Measurements from ENCODE around the gene ATXN7L1.

Gene ATXN7L1

GRCh38 chr7:105745681-105746330 lies 130.6 kb downstream of the ATXN7L1 start:
- no peak overlapping the region for H3K4me3 Mint-ChIP-seq
- no peaks in the 10 kb centered on the region for H3K9me3 Mint-ChIP-seq
- peaks cover 20% of the 10 kb centered on the region for H3K4me1 Mint-ChIP-seq
- peaks cover 9% of the 10 kb centered on the region for H3K36me3 Mint-ChIP-seq
- H3K27me3 Mint-ChIP-seq, result no peaks in the 10 kb centered on the region
- H3K27ac Mint-ChIP-seq, result no peak overlapping the region

GRCh38 chr7:105744258-105744657 lies 132.1 kb downstream of the ATXN7L1 start:
- Mint-ChIP-seq H3K4me3 (no peak overlapping the region), H3K27ac (no peak overlapping the region), H3K4me1 (peaks cover 19% of the 10 kb centered on the region), H3K36me3 (peaks cover 6% of the 10 kb centered on the region), H3K9me3 (no peaks in the 10 kb centered on the region), H3K27me3 (no peaks in the 10 kb centered on the region)

DNA sequence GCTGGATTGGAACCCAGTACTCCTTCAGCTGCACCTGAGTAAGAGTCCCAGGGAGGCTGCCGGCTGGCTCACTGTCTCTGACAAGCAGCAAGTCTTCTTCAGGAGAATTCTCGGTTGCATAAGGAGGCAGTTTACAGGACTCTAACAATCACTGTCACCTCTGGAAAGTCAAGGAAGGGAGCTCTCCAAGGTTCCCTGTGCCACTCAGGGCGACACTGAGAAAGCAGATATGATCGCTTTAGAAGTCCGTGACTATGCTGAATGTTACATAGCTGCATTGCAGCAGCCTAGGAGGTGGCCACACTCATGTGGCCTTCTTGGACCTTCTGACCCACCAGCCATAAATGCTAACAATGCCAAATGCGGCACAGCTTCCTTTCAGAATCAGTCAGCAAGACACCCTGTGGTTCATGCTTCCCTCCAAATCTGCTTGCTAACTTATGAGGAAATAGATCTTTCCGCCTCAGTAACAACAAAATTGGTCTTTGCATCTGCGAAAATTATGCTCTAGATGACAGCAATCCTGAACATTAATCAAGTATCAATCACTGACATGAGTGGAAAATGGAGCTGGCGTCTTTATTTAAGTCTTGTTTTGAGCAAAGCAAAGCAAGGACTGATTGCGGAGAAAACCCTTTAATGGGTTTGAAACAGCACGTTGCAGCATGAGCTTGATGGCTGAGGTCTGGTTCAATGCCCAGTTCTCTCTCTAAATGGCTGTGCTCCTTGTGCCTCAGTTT lies 132.9 kb downstream of the ATXN7L1 start:
- Mint-ChIP-seq H3K36me3 (peaks cover 5% of the 10 kb centered on the region), H3K4me3 (no peak overlapping the region), H3K27ac (no peak overlapping the region), H3K27me3 (no peaks in the 10 kb centered on the region), H3K4me1 (peaks cover 16% of the 10 kb centered on the region), H3K9me3 (no peaks in the 10 kb centered on the region)

GRCh38 chr7:105742787-105743186 lies 133.6 kb downstream of the ATXN7L1 start:
- Mint-ChIP-seq H3K4me1 (peaks cover 16% of the 10 kb centered on the region), H3K4me3 (no peak overlapping the region), H3K9me3 (no peaks in the 10 kb centered on the region), H3K27ac (no peak overlapping the region), H3K27me3 (no peaks in the 10 kb centered on the region), H3K36me3 (peaks cover 5% of the 10 kb centered on the region)

DNA sequence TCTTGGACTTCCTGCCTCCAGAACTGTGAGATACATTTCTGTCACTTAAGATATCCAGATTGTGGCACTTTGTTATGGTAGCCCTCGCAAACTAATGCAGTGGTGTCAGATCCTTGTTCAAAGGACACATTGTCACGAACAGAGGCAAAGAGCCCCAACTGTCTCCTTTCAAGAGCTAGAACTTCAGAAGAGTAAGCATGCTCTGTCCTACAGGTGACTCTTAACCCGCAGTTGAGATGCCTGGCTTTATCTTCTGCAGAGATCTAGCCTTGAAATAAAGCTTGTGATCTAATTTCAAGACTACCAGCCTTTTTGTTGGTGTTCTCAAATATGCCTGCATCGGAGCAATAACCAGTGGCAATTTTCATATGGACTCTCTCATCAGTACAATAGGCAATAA lies 134.4 kb downstream of the ATXN7L1 start:
- Mint-ChIP-seq H3K36me3 (peaks cover 5% of the 10 kb centered on the region), H3K9me3 (no peaks in the 10 kb centered on the region), H3K27ac (no peak overlapping the region), H3K4me1 (peaks cover 16% of the 10 kb centered on the region), H3K27me3 (no peaks in the 10 kb centered on the region), H3K4me3 (no peak overlapping the region)

DNA sequence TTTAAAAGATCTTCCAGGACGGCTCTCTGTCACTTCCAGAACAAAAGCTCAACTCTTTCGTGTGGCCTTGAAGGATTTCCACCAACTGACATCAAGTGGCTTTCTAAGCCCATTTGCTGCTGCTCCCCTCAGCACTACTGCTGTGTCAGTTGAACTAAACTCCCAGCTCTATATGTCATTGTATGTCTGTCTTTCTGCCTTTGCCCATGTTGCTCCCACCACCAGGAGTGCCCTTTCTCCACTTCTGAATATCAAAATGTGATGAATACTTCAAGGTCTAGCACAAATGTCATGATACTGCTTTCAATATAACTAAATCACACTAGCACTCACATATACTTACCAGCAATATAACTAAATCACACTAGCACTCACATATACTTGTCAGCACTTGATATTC lies 138.3 kb downstream of the ATXN7L1 start:
- Mint-ChIP-seq H3K9me3 (no peaks in the 10 kb centered on the region), H3K27me3 (no peaks in the 10 kb centered on the region), H3K4me1 (peaks cover 15% of the 10 kb centered on the region), H3K36me3 (peaks cover 5% of the 10 kb centered on the region), H3K4me3 (no peak overlapping the region), H3K27ac (no peak overlapping the region)

- Mint-ChIP-seq H3K27me3 (no peaks in the 10 kb centered on the region), H3K9me3 (no peaks in the 10 kb centered on the region), H3K4me3 (no peak overlapping the region), H3K4me1 (no peaks in the 10 kb centered on the region), H3K27ac (no peak overlapping the region), H3K36me3 (peaks cover 2% of the 10 kb centered on the region)
Measured at GRCh38 chr7:105734233-105734632, 142.2 kb downstream of the ATXN7L1 start.

DNA sequence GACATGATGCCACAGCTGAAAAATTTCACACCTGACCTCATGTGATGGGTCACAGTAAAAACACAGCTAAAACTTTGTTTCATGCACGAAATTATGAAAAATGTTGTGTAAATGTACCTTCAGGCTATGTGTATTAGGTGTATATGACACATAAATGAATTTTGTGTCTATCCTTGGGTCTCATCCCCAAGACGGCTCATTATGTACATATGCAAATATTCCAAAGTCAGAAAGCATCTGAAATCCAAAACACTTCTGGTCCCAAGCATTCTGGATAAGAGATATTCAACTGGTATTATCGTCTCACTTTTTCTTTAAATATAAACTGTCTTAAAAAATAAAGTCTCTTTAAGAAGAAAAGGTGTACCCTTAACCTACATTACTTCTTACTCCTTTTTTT lies 145.4 kb downstream of the ATXN7L1 start:
- Mint-ChIP-seq H3K36me3 (peaks cover 2% of the 10 kb centered on the region), H3K27ac (no peak overlapping the region), H3K4me1 (no peaks in the 10 kb centered on the region), H3K9me3 (no peaks in the 10 kb centered on the region), H3K27me3 (no peaks in the 10 kb centered on the region), H3K4me3 (no peak overlapping the region)

- H3K27me3 Mint-ChIP-seq, result no peaks in the 10 kb centered on the region
- peaks cover 2% of the 10 kb centered on the region for H3K36me3 Mint-ChIP-seq
- no peak overlapping the region for H3K4me3 Mint-ChIP-seq
- no peak overlapping the region for H3K27ac Mint-ChIP-seq
- H3K9me3 Mint-ChIP-seq, result no peaks in the 10 kb centered on the region
- H3K4me1 Mint-ChIP-seq, result no peaks in the 10 kb centered on the region
Measured at GRCh38 chr7:105728028-105728427, 148.4 kb downstream of the ATXN7L1 start.

- Mint-ChIP-seq H3K9me3 (no peaks in the 10 kb centered on the region), H3K4me1 (no peaks in the 10 kb centered on the region), H3K4me3 (no peak overlapping the region), H3K27me3 (no peaks in the 10 kb centered on the region), H3K27ac (no peak overlapping the region), H3K36me3 (peaks cover 2% of the 10 kb centered on the region)
Measured at GRCh38 chr7:105724688-105725087, 151.7 kb downstream of the ATXN7L1 start.

- Mint-ChIP-seq H3K27me3 (no peaks in the 10 kb centered on the region), H3K27ac (no peak overlapping the region), H3K4me1 (no peaks in the 10 kb centered on the region), H3K9me3 (no peaks in the 10 kb centered on the region), H3K36me3 (peaks cover 2% of the 10 kb centered on the region), H3K4me3 (no peak overlapping the region)
Measured at GRCh38 chr7:105723572-105723971, 152.8 kb downstream of the ATXN7L1 start.

GRCh38 chr7:105721571-105722104 lies 154.8 kb downstream of the ATXN7L1 start:
- no peak overlapping the region for H3K4me3 Mint-ChIP-seq
- H3K9me3 Mint-ChIP-seq, result no peaks in the 10 kb centered on the region
- no peaks in the 10 kb centered on the region for H3K4me1 Mint-ChIP-seq
- H3K36me3 Mint-ChIP-seq, result no peaks in the 10 kb centered on the region
- no peaks in the 10 kb centered on the region for H3K27me3 Mint-ChIP-seq
- no peak overlapping the region for H3K27ac Mint-ChIP-seq

DNA sequence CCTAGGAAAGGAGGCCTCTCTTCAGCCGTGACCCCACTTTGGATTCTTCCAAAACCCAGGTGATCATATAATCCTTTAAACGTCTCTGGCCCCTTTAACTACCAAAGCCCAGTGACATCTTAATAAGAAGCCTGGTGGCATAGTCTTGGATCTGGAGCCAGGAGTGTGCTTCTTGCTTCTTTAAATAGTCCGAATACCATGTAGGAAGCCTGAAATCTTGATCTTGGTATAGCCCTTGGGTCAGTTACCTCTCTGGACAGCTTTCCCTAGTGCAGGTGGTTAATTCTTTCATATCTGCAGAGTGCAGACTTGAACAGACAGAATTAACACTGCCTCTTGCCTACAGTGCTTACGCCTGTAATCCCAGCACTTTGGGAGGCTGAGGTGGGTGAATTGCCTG lies 156.5 kb downstream of the ATXN7L1 start:
- peaks cover 2% of the 10 kb centered on the region for H3K36me3 Mint-ChIP-seq
- H3K4me1 Mint-ChIP-seq, result no peaks in the 10 kb centered on the region
- H3K27ac Mint-ChIP-seq, result no peak overlapping the region
- H3K27me3 Mint-ChIP-seq, result no peaks in the 10 kb centered on the region
- no peak overlapping the region for H3K4me3 Mint-ChIP-seq
- no peaks in the 10 kb centered on the region for H3K9me3 Mint-ChIP-seq

DNA sequence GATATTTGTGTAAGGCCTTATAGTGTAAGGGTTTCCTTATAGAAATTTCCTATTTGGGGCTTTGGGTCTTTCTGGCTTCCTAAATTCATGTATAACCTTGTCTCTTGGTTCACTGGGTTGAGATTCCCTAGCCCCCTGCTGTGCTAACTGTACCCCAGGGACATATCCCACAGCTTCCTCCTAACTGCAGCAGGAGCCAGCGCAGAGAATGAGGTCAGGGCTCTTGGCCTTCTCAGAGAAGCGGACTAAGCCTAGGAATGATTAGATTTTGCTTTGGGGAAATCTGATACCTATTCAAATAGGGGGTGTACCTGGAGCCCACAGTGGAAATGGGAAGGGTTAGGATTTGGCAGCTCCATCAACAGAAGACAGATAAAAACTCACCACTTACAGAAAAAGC lies 157.0 kb downstream of the ATXN7L1 start:
- Mint-ChIP-seq H3K4me1 (no peaks in the 10 kb centered on the region), H3K4me3 (no peak overlapping the region), H3K9me3 (no peaks in the 10 kb centered on the region), H3K27ac (no peak overlapping the region), H3K36me3 (peaks cover 2% of the 10 kb centered on the region), H3K27me3 (no peaks in the 10 kb centered on the region)

GRCh38 chr7:105718511-105718925 lies 157.9 kb downstream of the ATXN7L1 start:
- peaks cover 7% of the 10 kb centered on the region for H3K36me3 Mint-ChIP-seq
- H3K4me3 Mint-ChIP-seq, result no peak overlapping the region
- H3K27ac Mint-ChIP-seq, result no peak overlapping the region
- no peaks in the 10 kb centered on the region for H3K9me3 Mint-ChIP-seq
- H3K4me1 Mint-ChIP-seq, result no peaks in the 10 kb centered on the region
- no peaks in the 10 kb centered on the region for H3K27me3 Mint-ChIP-seq

- Mint-ChIP-seq H3K4me3 (no peak overlapping the region), H3K27me3 (no peaks in the 10 kb centered on the region), H3K9me3 (peaks cover 12% of the 10 kb centered on the region), H3K36me3 (peaks cover 18% of the 10 kb centered on the region), H3K4me1 (no peaks in the 10 kb centered on the region), H3K27ac (no peak overlapping the region)
Measured at GRCh38 chr7:105715528-105715927, 160.9 kb downstream of the ATXN7L1 start.

Measured in activated naive CD4-positive, alpha-beta T cell treated with anti-CD3 and anti-CD28 coated beads, Interleukin-2, amount 50 U/mL, for 24 hours (primary cell).